ENCODE measurements around the gene MCOLN2. TPM values are rescaled to one million over a fixed set of nuclear protein-coding genes. Genes with fewer than 3 reads are reported as not detected.
A peak's percentile ranks its signal among the peaks of the same experiment; 100 is the strongest.

MCOLN2 gene
- total and polyA plus RNA-seq, 4 experiments from 2014 or later = 6.4 to 20.3 (median 14.3) TPM

DNA sequence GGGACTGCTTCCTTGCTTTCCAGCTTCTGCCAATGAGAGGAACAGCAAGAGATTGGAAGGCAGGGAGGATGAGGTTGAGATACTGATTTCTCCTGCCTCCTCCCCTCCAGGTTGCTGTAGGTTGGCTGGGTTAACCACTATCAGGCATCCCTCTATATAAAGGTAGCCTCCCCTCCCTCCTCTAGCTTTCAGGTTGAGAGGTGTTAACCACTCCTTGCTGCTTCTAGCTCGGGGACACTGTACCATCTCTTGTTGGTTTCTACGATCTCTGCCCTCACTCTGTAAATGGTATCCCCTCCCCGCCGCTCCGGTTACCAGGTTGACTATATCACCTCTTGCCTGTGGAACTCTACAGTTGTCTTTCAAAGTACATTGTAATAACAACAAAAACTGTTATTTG lies 120.6 kb downstream of the MCOLN2 start:
- intact Hi-C loops (cut with micrococcal nuclease) = no loop called here
- H3K4me3 ChIP-seq (ENCODE audit: low read length in 2 of 2) = no peak overlapping the region
- peaks cover 6% of the 10 kb centered on the region for H3K4me1 ChIP-seq (ENCODE audit: insufficient read depth, low read length)
- peak in 4 of 5 donors; percentile 29 to 55 (median 38) for DNase-seq
- no peaks in the 10 kb centered on the region for H3K9me3 ChIP-seq (ENCODE audit: control insufficient read depth in 1 of 2, low read length in 2 of 2)
- H3K9me3 Mint-ChIP-seq = peaks cover 0 to 1% (median 0%) of the 10 kb centered on the region in 8 donors
- peaks cover 0 to 5% of the 10 kb centered on the region in 2 donors for H3K36me3 Mint-ChIP-seq
- ChIA-PET POLR2A (ENCODE audit: partially characterized antibody) (no interaction called here), CTCF (ENCODE audit: partially characterized antibody) (no interaction called here)
- no peaks in the 10 kb centered on the region for H3K27me3 Mint-ChIP-seq
- H3K4me1 Mint-ChIP-seq = peaks cover 1 to 17% (median 9%) of the 10 kb centered on the region in 4 donors
- H3K27ac ChIP-seq (ENCODE audit: low read depth, low read length) = no peak overlapping the region
- peak overlapping the region in 1 of 7 donors; percentile 16 for H3K27ac Mint-ChIP-seq
- no peaks in the 10 kb centered on the region for H3K27me3 ChIP-seq (ENCODE audit: insufficient read depth, low read length)
- H3K36me3 ChIP-seq (ENCODE audit: insufficient read depth, low read length) = no peaks in the 10 kb centered on the region
- H3K4me3 Mint-ChIP-seq = peak overlapping the region in 1 of 8 donors; percentile 51

Other genes with a start within 250 kb of the MCOLN2 start
- 1 to 10 TPM; 3.7 to 4.1 TPM for gene LPAR3, start 103.9 kb downstream of the MCOLN2 start, total RNA-seq
- gene LPAR3, start 103.9 kb downstream of the MCOLN2 start, polyA plus RNA-seq = 1 to 10 TPM; 2.4 to 2.5 TPM
- 1 to 10 TPM in 1 of 2 experiments, under 1 TPM in 1; 0.80 to 1.3 TPM for gene MCOLN3, start 51.4 kb upstream of the MCOLN2 start, total RNA-seq
- 1 to 10 TPM; 3.2 to 4.3 TPM for gene MCOLN3, start 51.4 kb upstream of the MCOLN2 start, polyA plus RNA-seq
- 1 to 10 TPM; 5.0 to 5.2 TPM for gene SYDE2, start 203.9 kb upstream of the MCOLN2 start, total RNA-seq
- gene SYDE2, start 203.9 kb upstream of the MCOLN2 start, polyA plus RNA-seq = 1 to 10 TPM; 2.3 TPM

Data from CD4-positive, alpha-beta memory T cell (primary cell).